IMR-90 (cell line): ENCODE measurements around the gene RAD1. TPM values are rescaled to one million over a fixed set of nuclear protein-coding genes. Genes with fewer than 3 reads are reported as not detected.

Experiments
- ATAC-seq: fragments of 200-7000 bp; cut with Tn5 transposase; 2 replicates; pipeline ENCODE4 v1.9.1; 2020; ENCODE audit warnings: low read depth, mild to moderate bottlenecking, moderate library complexity
- BruUV-seq: library from RNA; stranded (reverse); fragments of 400-500 nt; replicated peaks from 2 replicates; lab custom pipeline; 2021; lab: Mats Ljungman, UMichigan
- CTCF ChIA-PET: fragments of 300-600 bp; formaldehyde crosslinking; extraction: SDS; loops from one replicate; lab custom pipeline; 2021; ENCODE audit warnings: antibody characterized with exemption; lab: Yijun Ruan, JAX
- POLR2A ChIA-PET: fragments of 300-600 bp; sonication (Branson Sonifier 250); formaldehyde crosslinking; loops from one replicate; lab custom pipeline; 2022; ENCODE audit warnings: antibody characterized with exemption; ENCODE audit not compliant: unreplicated experiment; lab: Charles Lee
- DNase-seq: peaks from one replicate; pipeline ENCODE4 v3.0.0; 2013
- H2AFZ ChIP-seq: replicated peaks from 2 replicates; pipeline ENCODE3; 2013; ENCODE audit warnings: low read length, mild to moderate bottlenecking; ENCODE audit not compliant: poor library complexity
- H2AK5ac ChIP-seq: 2 replicates; pipeline ENCODE4 v1.6.1; 2013; ENCODE audit warnings: low read depth, low read length, inconsistent platforms
- H2AK9ac ChIP-seq: replicated peaks from 2 replicates; pipeline ENCODE3; 2013; ENCODE audit warnings: mild to moderate bottlenecking, low read depth, low read length, moderate library complexity; ENCODE audit not compliant: poor library complexity
- H2BK120ac ChIP-seq: 2 replicates; pipeline ENCODE4 v1.6.1; 2013; ENCODE audit warnings: low read depth, low read length, inconsistent platforms
- H2BK15ac ChIP-seq: 3 replicates; pipeline ENCODE4 v1.6.1; 2013; ENCODE audit warnings: low read depth, low read length, inconsistent platforms
- H2BK20ac ChIP-seq: 2 replicates; pipeline ENCODE4 v1.6.1; 2013; ENCODE audit warnings: low read depth, mild to moderate bottlenecking, inconsistent platforms, low read length, moderate library complexity
- H2BK5ac ChIP-seq: 2 replicates; pipeline ENCODE4 v1.6.1; 2013; ENCODE audit warnings: mild to moderate bottlenecking, low read depth, low read length, inconsistent platforms; ENCODE audit not compliant: poor library complexity, severe bottlenecking
- H3K14ac ChIP-seq: replicated peaks from 2 replicates; pipeline ENCODE4 v1.6.1; 2013; ENCODE audit warnings: low read depth, low read length, inconsistent platforms
- H3K18ac ChIP-seq: 2 replicates; pipeline ENCODE4 v1.6.1; 2013; ENCODE audit warnings: low read depth, low read length, control low read depth
- H3K23ac ChIP-seq: 2 replicates; pipeline ENCODE4 v1.6.1; 2013; ENCODE audit warnings: low read depth, low read length, inconsistent platforms
- H3K27ac ChIP-seq: 2 replicates; pipeline ENCODE4 v1.5.1; 2013; ENCODE audit warnings: mild to moderate bottlenecking, control low read depth, low read length; ENCODE audit not compliant: insufficient read depth
- H3K27me3 ChIP-seq: 2 replicates; pipeline ENCODE4 v1.6.1; 2013; ENCODE audit warnings: low read length; ENCODE audit not compliant: control insufficient read depth, insufficient read depth
- H3K36me3 ChIP-seq: 2 replicates; pipeline ENCODE4 v1.6.1; 2013; ENCODE audit warnings: low read length, mixed read lengths; ENCODE audit not compliant: control insufficient read depth, insufficient read depth
- H3K4ac ChIP-seq: 2 replicates; pipeline ENCODE4 v1.6.1; 2013; ENCODE audit warnings: low read depth, low read length, inconsistent platforms
- H3K4me1 ChIP-seq: 2 replicates; pipeline ENCODE4 v1.6.1; 2013; ENCODE audit warnings: low read length, mixed read lengths; ENCODE audit not compliant: control insufficient read depth, insufficient read depth
- H3K4me2 ChIP-seq: 2 replicates; pipeline ENCODE4 v1.6.1; 2013; ENCODE audit warnings: low read depth, mild to moderate bottlenecking, control low read depth, low read length, moderate library complexity
- H3K4me3 ChIP-seq: 2 replicates; pipeline ENCODE4 v1.5.1; 2013; ENCODE audit warnings: low read depth, mild to moderate bottlenecking, control low read depth, low read length, moderate library complexity; ENCODE audit not compliant: insufficient read depth
- H3K56ac ChIP-seq: 2 replicates; pipeline ENCODE4 v1.6.1; 2013; ENCODE audit warnings: low read length, inconsistent platforms; ENCODE audit not compliant: insufficient read depth; ENCODE audit errors: extremely low read depth
- H3K79me1 ChIP-seq, 2 experiments: 2 replicates each; pipeline ENCODE4 v1.6.1; 2013; ENCODE audit warnings: low read length in 2 of 2, inconsistent platforms in 1 of 2, low read depth in 1 of 2
- H3K9ac ChIP-seq: 2 replicates; pipeline ENCODE4 v1.6.1; 2013; ENCODE audit warnings: low read depth, low read length, control low read depth
- H3K9me1 ChIP-seq: 2 replicates; pipeline ENCODE4 v1.6.1; 2013; ENCODE audit warnings: low read length, inconsistent platforms; ENCODE audit not compliant: insufficient read depth
- H3K9me3 ChIP-seq: 2 replicates; pipeline ENCODE4 v1.6.1; 2013; ENCODE audit warnings: low read length; ENCODE audit not compliant: control insufficient read depth, insufficient read depth
- H4K20me1 ChIP-seq: 2 replicates; pipeline ENCODE4 v1.6.1; 2013; ENCODE audit warnings: low read length, inconsistent platforms; ENCODE audit not compliant: insufficient read depth
- H4K5ac ChIP-seq: 2 replicates; pipeline ENCODE4 v1.6.1; 2013; ENCODE audit warnings: mild to moderate bottlenecking, low read depth, low read length, control low read depth
- H4K8ac ChIP-seq, 2 experiments: 2 replicates each; pipeline ENCODE4 v1.6.1; 2013; ENCODE audit warnings: low read depth in 2 of 2, low read length in 2 of 2, control low read depth in 1 of 2, inconsistent platforms in 1 of 2
- H4K91ac ChIP-seq: 2 replicates; pipeline ENCODE4 v1.6.1; 2013; ENCODE audit warnings: low read depth, low read length, inconsistent platforms; ENCODE audit not compliant: insufficient read depth
- BHLHE40 ChIP-seq: fragments of 150-350 bp; IDR thresholded peaks from 2 replicates; pipeline ENCODE4 v1.6.1; 2016; ENCODE audit warnings: mild to moderate bottlenecking, low read depth, low read length
- CEBPB ChIP-seq: IDR thresholded peaks from 2 replicates; pipeline ENCODE4 v1.6.1; 2012; ENCODE audit warnings: low read depth, low read length, improper control_type of control experiment
- CHD1 ChIP-seq: IDR thresholded peaks from 2 replicates; pipeline ENCODE4 v1.6.1; 2012; ENCODE audit warnings: low read depth, low read length, improper control_type of control experiment
- CTCF ChIP-seq: conservative IDR thresholded peaks from 2 replicates; pipeline ENCODE4 v1.5.1; 2012; ENCODE audit warnings: mild to moderate bottlenecking, low read depth, low read length, improper control_type of control experiment
- ELK1 ChIP-seq: fragments of 150-350 bp; IDR thresholded peaks from 2 replicates; pipeline ENCODE4 v1.6.1; 2016; ENCODE audit warnings: low read depth, mild to moderate bottlenecking, low read length, moderate library complexity, borderline replicate concordance
- FOS ChIP-seq: fragments of 150-350 bp; IDR thresholded peaks from 2 replicates; pipeline ENCODE4 v1.6.1; 2016; ENCODE audit warnings: low read depth, low read length
- MAFK ChIP-seq: IDR thresholded peaks from 2 replicates; pipeline ENCODE4 v1.6.1; 2012; ENCODE audit warnings: low read depth, low read length, improper control_type of control experiment
- MAZ ChIP-seq: IDR thresholded peaks from 2 replicates; pipeline ENCODE4 v1.6.1; 2012; ENCODE audit warnings: low read depth, mild to moderate bottlenecking, low read length, improper control_type of control experiment, moderate library complexity, borderline replicate concordance
- MXI1 ChIP-seq: IDR thresholded peaks from 2 replicates; pipeline ENCODE4 v1.6.1; 2012; ENCODE audit warnings: low read depth, mild to moderate bottlenecking, low read length, moderate library complexity, borderline replicate concordance
- NFE2L2 ChIP-seq: fragments of 150-350 bp; IDR thresholded peaks from 2 replicates; pipeline ENCODE4 v1.6.1; 2016; ENCODE audit warnings: low read depth, mild to moderate bottlenecking, low read length
- POLR2A ChIP-seq: IDR thresholded peaks from 2 replicates; pipeline ENCODE4 v1.6.1; 2012; ENCODE audit warnings: mild to moderate bottlenecking, low read depth, low read length
- RAD21 ChIP-seq: IDR thresholded peaks from 2 replicates; pipeline ENCODE4 v1.6.1; 2012; ENCODE audit warnings: low read length, improper control_type of control experiment
- RCOR1 ChIP-seq: IDR thresholded peaks from 2 replicates; pipeline ENCODE4 v1.6.1; 2012; ENCODE audit warnings: mild to moderate bottlenecking, low read length, improper control_type of control experiment; ENCODE audit not compliant: insufficient replicate concordance
- RFX5 ChIP-seq: IDR thresholded peaks from 2 replicates; pipeline ENCODE4 v1.8.0; 2012; ENCODE audit warnings: low read depth, mild to moderate bottlenecking, low read length, moderate library complexity
- SMC3 ChIP-seq: fragments of 150-350 bp; IDR thresholded peaks from 2 replicates; pipeline ENCODE4 v1.6.1; 2016; ENCODE audit warnings: low read depth, mild to moderate bottlenecking, antibody characterized with exemption, low read length, moderate library complexity
- USF2 ChIP-seq: fragments of 150-350 bp; IDR thresholded peaks from 2 replicates; pipeline ENCODE4 v1.6.1; 2017; ENCODE audit warnings: mild to moderate bottlenecking, antibody characterized with exemption, low read length, low read depth
- WGBS, 2 experiments: methylation state at CpG; one replicate each; pipeline versions ENCODE4 v1.1.5 to v1.1.7; 2013; ENCODE audit warnings: missing lambda C conversion rate in 2 of 2; ENCODE audit not compliant: insufficient read length in 1 of 2; ENCODE audit errors: extremely low coverage in 2 of 2; 5-methylcytosine and 5-hydroxymethylcytosine counted together
- dilution Hi-C: fragments of 300-500 bp; cut with HindIII; formaldehyde crosslinking; loops from one replicate; pipeline ENCODE4 v1.14.3; 2018; ENCODE audit warnings: low sequenced_read_pairs; ENCODE audit not compliant: unreplicated experiment
- in situ Hi-C: fragments of 300-500 bp; cut with MboI; formaldehyde crosslinking; loops from 3 replicates; pipeline ENCODE4 v1.14.3; 2019; ENCODE audit warnings: low sequenced_read_pairs, inconsistent platforms, mixed read lengths
- intact Hi-C: fragments of 100-400 bp; cut with micrococcal nuclease; formaldehyde crosslinking; loops from 2 replicates; pipeline ENCODE4 v1.10.0; 2022
- polyA plus RNA-seq, 3 experiments: library from polyadenylated mRNA; depleted of rRNA; stranded (reverse); fragments of >200 nt; gene quantifications; 2 replicates each; pipeline ENCODE4 v1.2.3, GENCODE V29; 2012; ENCODE audit warnings: low replicate concordance in 1 of 3
- total RNA-seq: library from RNA; depleted of rRNA; stranded (reverse); fragments of >200 nt; gene quantifications from 2 replicates; pipeline ENCODE4 v1.2.3, GENCODE V29; 2012

The RAD1 gene
- total and polyA plus RNA-seq, 2 of the 4 experiments (the other 2 are of a cell fraction), result 18.5 to 21.5 TPM

- Histone ChIP-seq H2AK5ac (no peak overlapping the region), H4K8ac (no peak overlapping the region), H3K27ac (no peak overlapping the region), H2BK5ac (no peak overlapping the region), H3K9ac (no peak overlapping the region), H2BK120ac (no peak overlapping the region), H3K36me3 (no peaks in the 10 kb centered on the region), H3K56ac (no peak overlapping the region), H3K9me3 (no peaks in the 10 kb centered on the region), H2BK15ac (no peak overlapping the region), H4K91ac (no peak overlapping the region), H3K4me2 (no peak overlapping the region), H3K9me1 (no peaks in the 10 kb centered on the region), H4K5ac (no peak overlapping the region), H2AFZ (no peak overlapping the region), H4K20me1 (no peaks in the 10 kb centered on the region), H3K14ac (no peak overlapping the region), H3K27me3 (no peaks in the 10 kb centered on the region; the same call in 1 of the 2 replicates), H3K4ac (no peak overlapping the region), H2BK20ac (no peak overlapping the region), H2AK9ac (no peak overlapping the region), H3K4me1 (no peaks in the 10 kb centered on the region), H3K79me1 (no peaks in the 10 kb centered on the region), H3K23ac (no peak overlapping the region), H3K4me3 (no peak overlapping the region), H3K18ac (no peak overlapping the region)
- DNase-seq (no peak), ATAC-seq (no peak)
- no TSS peak for BruUV-seq
- WGBS, 2 experiments, result no CpG with 5 or more reads among the region's 1 CpG
- intact Hi-C loops, result no loop called here
- ChIA-PET POLR2A (no interaction called here), CTCF (interaction anchor here (1.1 kb wide), 1 partner anchor 15 kb away, joined by 3 read pairs; no protein-coding TSS in a partner anchor)
- no peak for TF ChIP-seq POLR2A
- TF ChIP-seq RCOR1, result no peak
- TF ChIP-seq CTCF, result no peak
- TF ChIP-seq SMC3, result no peak
- no peak for TF ChIP-seq MAFK
- TF ChIP-seq NFE2L2, result no peak
- TF ChIP-seq USF2, result no peak
- TF ChIP-seq CHD1, result no peak
- TF ChIP-seq RFX5, result no peak
- TF ChIP-seq FOS, result no peak
- no peak for TF ChIP-seq ELK1
- no peak for TF ChIP-seq MXI1
- no peak for TF ChIP-seq MAZ
- no peak for TF ChIP-seq BHLHE40
- no peak for TF ChIP-seq CEBPB
- TF ChIP-seq RAD21, result no peak
- dilution Hi-C loops, result no loop called here
- in situ Hi-C loops, result no loop called here
Measured at GRCh38 chr5:34868791-34869190, 46.5 kb downstream of the RAD1 start.
